Measurements from ENCODE around the gene ZFHX2.

The ZFHX2 gene

DNA sequence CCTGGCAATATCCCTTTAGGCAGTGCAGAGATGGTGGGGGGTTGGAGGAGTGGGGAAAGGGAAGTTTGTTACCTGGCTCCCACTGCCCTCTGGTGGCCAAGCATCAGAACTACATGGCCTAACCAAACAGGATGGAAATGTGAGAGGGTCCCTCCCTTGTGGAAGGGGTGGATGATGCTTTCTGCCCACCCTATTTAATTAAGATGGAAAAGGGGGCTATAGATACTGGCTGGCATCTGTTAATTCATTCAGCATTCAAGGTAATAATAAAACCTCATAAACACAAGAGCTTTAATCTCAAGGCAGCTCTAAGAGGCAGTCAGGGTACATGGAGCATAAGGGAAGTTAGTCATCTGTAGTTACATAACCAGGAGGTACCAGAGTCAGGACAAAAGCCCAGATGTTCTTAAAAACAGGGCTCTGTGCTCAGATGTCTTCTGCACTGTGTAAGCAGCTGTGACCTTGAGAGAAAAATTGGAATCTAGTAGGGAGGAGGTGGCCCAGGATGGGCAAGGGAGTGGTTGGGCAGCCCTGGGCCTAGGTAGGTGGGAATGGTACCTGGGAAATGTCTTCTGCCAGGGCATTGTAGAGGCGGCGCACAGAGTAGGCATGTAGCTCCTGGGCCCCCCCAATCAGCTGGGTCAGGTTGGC lies 11.4 kb upstream of the ZFHX2 start:
- Histone ChIP-seq H3K4me3 (ENCODE audit: low read depth, low read length) (no peak overlapping the region), H3K36me3 (peaks cover 55% of the 10 kb centered on the region), H3K27me3 (ENCODE audit: insufficient read depth, low read depth, severe bottlenecking) (no peaks in the 10 kb centered on the region), H3K9me3 (ENCODE audit: severe bottlenecking) (no peaks in the 10 kb centered on the region), H3K27ac (no peak overlapping the region)
- peak; percentile 72 for DNase-seq
- TF ChIP-seq, protein P1, sequence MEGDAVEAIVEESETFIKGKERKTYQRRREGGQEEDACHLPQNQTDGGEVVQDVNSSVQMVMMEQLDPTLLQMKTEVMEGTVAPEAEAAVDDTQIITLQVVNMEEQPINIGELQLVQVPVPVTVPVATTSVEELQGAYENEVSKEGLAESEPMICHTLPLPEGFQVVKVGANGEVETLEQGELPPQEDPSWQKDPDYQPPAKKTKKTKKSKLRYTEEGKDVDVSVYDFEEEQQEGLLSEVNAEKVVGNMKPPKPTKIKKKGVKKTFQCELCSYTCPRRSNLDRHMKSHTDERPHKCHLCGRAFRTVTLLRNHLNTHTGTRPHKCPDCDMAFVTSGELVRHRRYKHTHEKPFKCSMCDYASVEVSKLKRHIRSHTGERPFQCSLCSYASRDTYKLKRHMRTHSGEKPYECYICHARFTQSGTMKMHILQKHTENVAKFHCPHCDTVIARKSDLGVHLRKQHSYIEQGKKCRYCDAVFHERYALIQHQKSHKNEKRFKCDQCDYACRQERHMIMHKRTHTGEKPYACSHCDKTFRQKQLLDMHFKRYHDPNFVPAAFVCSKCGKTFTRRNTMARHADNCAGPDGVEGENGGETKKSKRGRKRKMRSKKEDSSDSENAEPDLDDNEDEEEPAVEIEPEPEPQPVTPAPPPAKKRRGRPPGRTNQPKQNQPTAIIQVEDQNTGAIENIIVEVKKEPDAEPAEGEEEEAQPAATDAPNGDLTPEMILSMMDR (IDR thresholded peaks at IDR 0.05; ENCODE audit: low read depth, low read length) = peak; percentile 90

DNA sequence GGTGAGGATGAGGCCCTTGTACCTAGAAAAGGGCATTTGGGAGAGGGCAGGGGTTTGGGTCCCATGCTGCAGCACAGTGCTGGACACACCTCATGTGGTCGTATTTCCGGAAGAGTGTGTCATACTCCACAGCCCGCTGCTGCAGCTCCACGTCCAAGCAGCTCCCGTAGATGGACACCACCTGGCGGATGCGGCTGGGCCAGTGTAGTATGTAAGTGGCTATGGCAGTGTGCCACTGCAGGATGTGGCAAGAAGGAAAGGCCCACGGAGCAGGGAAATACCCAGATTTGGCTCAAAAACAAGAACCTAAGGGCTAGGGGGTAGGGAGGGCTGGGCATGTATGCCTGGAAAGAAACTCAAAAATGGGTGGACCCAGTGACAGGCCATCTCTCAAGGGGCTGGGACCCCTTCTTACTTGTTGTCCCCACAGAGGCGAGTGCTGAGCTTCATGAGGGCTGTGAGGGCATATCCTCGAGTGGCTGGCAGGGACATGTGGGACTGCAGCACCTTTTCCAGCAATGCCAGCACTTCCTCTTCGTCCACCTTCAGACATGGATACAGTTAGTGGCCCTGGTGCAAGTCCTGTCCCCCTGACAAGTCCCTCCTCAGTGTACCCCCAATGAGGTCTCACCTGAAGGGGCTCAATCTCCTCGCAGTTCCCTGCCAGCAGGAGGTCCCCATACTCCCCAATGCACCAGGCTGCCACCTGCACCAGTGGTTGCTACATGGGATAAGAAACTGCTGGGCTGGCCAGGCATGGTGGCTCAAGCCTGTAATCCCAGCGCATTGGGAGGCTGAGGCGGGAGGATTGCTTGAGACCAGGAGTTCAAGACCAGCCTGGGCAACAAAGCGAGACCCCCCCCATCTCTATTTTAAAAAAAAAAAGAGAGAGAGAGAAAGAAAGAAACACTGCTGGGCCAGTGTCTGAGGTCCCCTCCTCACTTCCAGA lies 10.6 kb upstream of the ZFHX2 start:
- H3K27ac ChIP-seq = no peak overlapping the region
- DNase-seq = no peak
- no peaks in the 10 kb centered on the region for H3K9me3 ChIP-seq (ENCODE audit: severe bottlenecking)
- TF ChIP-seq, protein P1 (IDR thresholded peaks at IDR 0.05; ENCODE audit: low read depth, low read length) = no peak
- H3K36me3 ChIP-seq = peaks cover 55% of the 10 kb centered on the region
- no peak overlapping the region for H3K4me3 ChIP-seq (ENCODE audit: low read depth, low read length)
- H3K27me3 ChIP-seq (ENCODE audit: insufficient read depth, low read depth, severe bottlenecking) = no peaks in the 10 kb centered on the region

DNA sequence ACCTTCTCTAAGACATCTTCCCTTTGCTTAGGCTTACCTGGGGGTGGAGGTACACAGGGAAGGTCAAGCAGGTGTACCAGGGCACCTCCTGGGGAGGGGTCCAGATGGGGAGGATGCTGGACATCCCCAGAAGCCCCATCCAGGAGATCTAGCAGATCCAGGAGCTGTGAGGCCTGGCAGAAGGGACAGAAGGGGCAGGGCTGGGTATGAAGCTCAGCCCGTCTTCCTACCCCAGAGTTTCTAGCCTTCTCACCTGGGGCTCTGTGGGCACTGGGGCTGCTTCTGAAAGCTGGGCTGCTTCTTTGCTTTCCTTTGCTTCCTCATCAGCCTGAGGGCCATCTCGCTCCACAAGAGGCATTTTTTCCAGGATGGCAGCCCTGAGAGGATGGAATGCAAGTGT lies 9.7 kb upstream of the ZFHX2 start:
- Histone ChIP-seq H3K4me3 (ENCODE audit: low read depth, low read length) (no peak overlapping the region), H3K27ac (no peak overlapping the region), H3K36me3 (peaks cover 55% of the 10 kb centered on the region), H3K27me3 (ENCODE audit: insufficient read depth, low read depth, severe bottlenecking) (no peaks in the 10 kb centered on the region), H3K9me3 (ENCODE audit: severe bottlenecking) (no peaks in the 10 kb centered on the region)
- no peak for DNase-seq
- TF ChIP-seq, protein P1 (IDR thresholded peaks at IDR 0.05; ENCODE audit: low read depth, low read length) = no peak

DNA sequence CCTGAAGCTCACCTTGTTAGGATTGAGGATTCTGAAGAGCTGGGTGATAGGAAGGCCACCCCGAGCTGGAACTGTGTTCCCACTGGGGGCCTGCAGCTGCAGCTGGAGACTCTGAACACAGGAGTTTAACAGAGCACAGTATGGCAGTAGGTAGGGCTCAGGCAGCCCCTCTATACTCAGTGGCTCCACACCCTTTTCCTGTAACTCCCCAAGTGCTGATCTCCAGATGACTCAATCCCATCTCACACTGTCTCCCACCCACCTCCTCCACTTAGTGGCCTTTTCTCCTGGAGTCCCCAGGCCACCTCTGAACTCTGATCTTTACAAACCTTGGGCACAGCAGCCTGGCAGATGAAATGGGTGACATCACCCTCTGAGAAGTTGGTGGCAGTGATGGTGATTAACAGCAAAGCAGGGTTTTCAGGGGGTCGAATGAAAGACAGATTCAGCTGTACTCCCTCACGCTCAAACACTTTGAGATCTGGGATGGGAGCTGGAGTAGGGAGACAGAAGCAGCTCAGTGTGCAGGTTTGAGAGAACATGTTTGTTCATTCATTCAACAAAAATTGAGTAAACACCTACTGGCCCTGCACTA lies 8.5 kb upstream of the ZFHX2 start:
- Histone ChIP-seq H3K36me3 (peaks cover 51% of the 10 kb centered on the region), H3K4me3 (ENCODE audit: low read depth, low read length) (no peak overlapping the region), H3K27me3 (ENCODE audit: insufficient read depth, low read depth, severe bottlenecking) (no peaks in the 10 kb centered on the region), H3K9me3 (ENCODE audit: severe bottlenecking) (no peaks in the 10 kb centered on the region), H3K27ac (no peak overlapping the region; the same call in 1 of the 2 replicates)
- TF ChIP-seq, protein P1 (IDR thresholded peaks at IDR 0.05; ENCODE audit: low read depth, low read length) = no peak
- DNase-seq = no peak

DNA sequence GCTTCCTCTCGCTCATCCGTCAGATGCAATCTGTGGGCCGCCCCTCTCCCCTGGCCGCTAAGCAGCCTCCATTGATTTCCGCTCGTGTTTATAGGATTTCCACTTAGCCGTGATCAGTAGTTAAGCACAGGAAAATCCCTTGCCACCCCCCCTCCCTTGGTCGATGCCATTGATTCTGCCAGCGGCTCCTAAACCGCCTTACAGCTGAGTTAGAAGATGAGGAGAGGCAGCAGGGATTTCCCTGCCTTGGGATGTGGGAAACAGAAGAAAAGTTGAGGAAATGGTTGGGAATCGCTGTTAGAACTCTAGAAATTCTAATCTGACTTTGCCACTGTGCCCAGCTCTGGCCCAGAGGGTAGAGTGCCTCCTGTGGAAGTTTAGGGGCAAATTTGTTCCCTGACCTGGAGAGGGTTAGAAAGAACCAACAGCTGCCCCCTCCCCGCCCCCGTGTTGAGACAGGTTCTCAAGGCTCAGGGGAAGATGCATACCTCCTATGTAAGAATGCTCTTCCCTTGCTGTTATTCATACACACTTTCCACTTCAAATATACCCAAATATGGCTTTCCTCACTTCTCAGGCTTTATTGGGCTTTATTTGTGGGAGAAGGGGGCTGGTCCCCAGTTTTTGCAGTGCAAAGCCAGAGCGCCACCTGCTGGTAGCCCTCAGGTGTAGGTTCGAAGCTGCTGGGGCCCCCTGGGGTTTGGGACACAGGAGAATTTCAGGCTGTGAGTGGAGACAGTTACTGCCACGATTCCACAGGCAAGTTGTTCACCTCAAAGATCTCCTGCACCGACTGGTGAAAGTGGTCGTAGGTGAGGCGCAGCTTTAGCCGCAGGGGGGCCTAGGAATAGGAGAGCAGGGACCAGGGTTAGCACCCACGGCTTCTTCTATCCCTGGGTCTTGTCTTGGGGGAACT lies 7.7 kb upstream of the ZFHX2 start:
- DNase-seq = peak; percentile 85
- Histone ChIP-seq H3K36me3 (peaks cover 46% of the 10 kb centered on the region), H3K27ac (peak overlapping the region; percentile 49), H3K9me3 (ENCODE audit: severe bottlenecking) (no peaks in the 10 kb centered on the region), H3K4me3 (ENCODE audit: low read depth, low read length) (no peak overlapping the region), H3K27me3 (ENCODE audit: insufficient read depth, low read depth, severe bottlenecking) (no peaks in the 10 kb centered on the region)
- TF ChIP-seq, protein P1 (IDR thresholded peaks at IDR 0.05; ENCODE audit: low read depth, low read length) = peak; percentile 87
